Fibroblast of lung (primary cell): ENCODE data around the gene DDN. TPM values are rescaled to one million over a fixed set of nuclear protein-coding genes. Genes with fewer than 3 reads are reported as not detected.

ENCODE experiments used
- DNase-seq, 2 donors: peaks; one replicate each; pipeline versions ENCODE4 v3.0.0 to v3.0.0-alpha.2; 2010; ENCODE audit warnings: low read depth in 2 of 2
- H2AFZ ChIP-seq: 2 replicates; pipeline ENCODE4 v1.5.1; 2012; ENCODE audit warnings: low read length, control low read depth, inconsistent platforms
- H3K27ac ChIP-seq: 2 replicates; pipeline ENCODE4 v1.5.1; 2011; ENCODE audit warnings: low read length, control low read depth; ENCODE audit not compliant: insufficient read depth
- H3K27me3 ChIP-seq: 2 replicates; pipeline ENCODE4 v1.5.1; 2011; ENCODE audit warnings: mild to moderate bottlenecking, low read length; ENCODE audit not compliant: control insufficient read depth, insufficient read depth
- H3K36me3 ChIP-seq: 2 replicates; pipeline ENCODE4 v1.5.1; 2011; ENCODE audit warnings: low read length; ENCODE audit not compliant: control insufficient read depth, insufficient read depth
- H3K4me1 ChIP-seq: 2 replicates; pipeline ENCODE4 v1.5.1; 2011; ENCODE audit warnings: low read length; ENCODE audit not compliant: control insufficient read depth, insufficient read depth; ENCODE audit errors: extremely low read depth
- H3K4me2 ChIP-seq: 2 replicates; pipeline ENCODE4 v1.5.1; 2011; ENCODE audit warnings: low read length, control low read depth; ENCODE audit not compliant: insufficient read depth; ENCODE audit errors: extremely low read depth
- H3K4me3 ChIP-seq, 4 experiments: fragments of 200-600 bp in 1 of 4; sonication (generic) in 1 of 4; replicated peaks in 1 of 4; 2 replicates each; pipeline ENCODE4 v1.5.1; 2011 to 2016; ENCODE audit warnings: low read length in 4 of 4, low read depth in 3 of 4, mild to moderate bottlenecking in 3 of 4, control low read depth in 2 of 4, inconsistent platforms in 1 of 4, mixed read lengths in 1 of 4; ENCODE audit not compliant: insufficient read depth in 1 of 4; ENCODE audit errors: control extremely low read depth in 1 of 4
- H3K79me2 ChIP-seq: 2 replicates; pipeline ENCODE4 v1.5.1; 2012; ENCODE audit warnings: mild to moderate bottlenecking, low read length, inconsistent platforms; ENCODE audit not compliant: control insufficient read depth, insufficient read depth
- H3K9ac ChIP-seq: 2 replicates; pipeline ENCODE4 v1.5.1; 2011; ENCODE audit warnings: mild to moderate bottlenecking, low read length, control low read depth; ENCODE audit not compliant: insufficient read depth
- H3K9me3 ChIP-seq: 2 replicates; pipeline ENCODE4 v1.5.1; 2012; ENCODE audit warnings: low read depth, low read length; ENCODE audit not compliant: control insufficient read depth, insufficient read depth
- H4K20me1 ChIP-seq: 2 replicates; pipeline ENCODE4 v1.5.1; 2011; ENCODE audit warnings: low read length; ENCODE audit not compliant: control insufficient read depth, insufficient read depth; ENCODE audit errors: extremely low read depth
- CTCF ChIP-seq, 2 donors: IDR thresholded peaks in 1 of 2; conservative IDR thresholded peaks in 1 of 2; 1 replicate in 1 of 2; 2 replicates in 1 of 2; pipeline ENCODE4 v1.5.1; 2011 to 2012; ENCODE audit warnings: low read length in 2 of 2, control low read depth in 1 of 2, inconsistent platforms in 1 of 2, low read depth in 1 of 2, mild to moderate bottlenecking in 1 of 2
- EZH2 ChIP-seq: IDR thresholded peaks from 2 replicates; pipeline ENCODE4 v1.5.1; 2012; ENCODE audit warnings: low read length, control low read depth, mild to moderate bottlenecking; ENCODE audit errors: missing control alignments
- polyA plus RNA-seq, 2 donors: library from polyadenylated mRNA; depleted of rRNA in 1 of 2; stranded (reverse) in 1 of 2; unstranded in 1 of 2; fragments of >200 nt; gene quantifications; 2 replicates each; pipeline ENCODE4 v1.2.1, GENCODE V29; 2011 to 2012; ENCODE audit warnings: missing spikeins in 1 of 2
- total RNA-seq: library from RNA; depleted of rRNA; stranded (reverse); fragments of >200 nt; gene quantifications from 2 replicates; pipeline ENCODE4 v1.2.1, GENCODE V29; 2014

DDN gene
- total and polyA plus RNA-seq, 2 donors (not counting 1 experiment from before 2014, with no cell fraction given) = under 0.01 to 0.09 TPM

- DNase-seq = no peak
- Histone ChIP-seq H3K27ac (no peak overlapping the region), H3K4me3 (peak overlapping the region in 3 of 4 experiments; percentile 93 to 95 (median 94)), H3K36me3 (no peaks in the 10 kb centered on the region), H2AFZ (peak overlapping the region; percentile 90), H3K9ac (no peak overlapping the region), H3K79me2 (peaks cover 38% of the 10 kb centered on the region), H4K20me1 (no peaks in the 10 kb centered on the region), H3K9me3 (no peaks in the 10 kb centered on the region), H3K4me1 (peaks cover 9% of the 10 kb centered on the region), H3K27me3 (no peaks in the 10 kb centered on the region), H3K4me2 (peak overlapping the region; percentile 96)
- TF ChIP-seq EZH2 (no peak), CTCF (conservative IDR thresholded peaks at IDR 0.05 in 1 of 2, IDR thresholded peaks at IDR 0.05 in 1 of 2; ENCODE audit: low read depth in 1 of 2, low read length in 2 of 2) (no peak)
Observed at GRCh38 chr12:48958049-48958388, 41.2 kb downstream of the DDN start.

GRCh38 chr12:48957141-48958048 is 41.8 kb downstream of the DDN start, which contains the start of gene ARF3:
TSS of gene ARF3 (minus strand) at chr12:48957487. CDS start at chr12:48941095, 16,392 bp downstream.
- peaks cover 9% of the 10 kb centered on the region for H3K4me1 ChIP-seq
- peak within 1 kb of the TSS; percentile 90 for H2AFZ ChIP-seq
- peak within 1 kb of the TSS; percentile 93 to 95 (median 94) for H3K4me3 ChIP-seq
- peak; percentile 88 to 90 for DNase-seq
- H3K4me2 ChIP-seq = peak within 1 kb of the TSS; percentile 96
- peak within 1 kb of the TSS; percentile 91 for H3K9ac ChIP-seq
- TF ChIP-seq CTCF (conservative IDR thresholded peaks at IDR 0.05 in 1 of 2, IDR thresholded peaks at IDR 0.05 in 1 of 2; ENCODE audit: low read depth in 1 of 2, low read length in 2 of 2) (no peak), EZH2 (no peak)
- H3K9me3 ChIP-seq = no peaks in the 10 kb centered on the region
- no peaks in the 10 kb centered on the region for H4K20me1 ChIP-seq
- no peaks in the 10 kb centered on the region for H3K27me3 ChIP-seq
- peaks cover 2% of the 10 kb centered on the region for H3K36me3 ChIP-seq
- peaks cover 43% of the 10 kb centered on the region for H3K79me2 ChIP-seq
- H3K27ac ChIP-seq = peak within 1 kb of the TSS; percentile 83

- Histone ChIP-seq H3K27me3 (no peaks in the 10 kb centered on the region), H3K27ac (peak overlapping the region; percentile 83), H3K79me2 (peaks cover 46% of the 10 kb centered on the region), H3K9ac (peak overlapping the region; percentile 91), H3K9me3 (no peaks in the 10 kb centered on the region), H2AFZ (peak overlapping the region; percentile 50), H4K20me1 (no peaks in the 10 kb centered on the region), H3K4me3 (peak overlapping the region; percentile 93 to 95 (median 94)), H3K4me2 (peak overlapping the region; percentile 96), H3K36me3 (peaks cover 2% of the 10 kb centered on the region), H3K4me1 (peaks cover 8% of the 10 kb centered on the region)
- TF ChIP-seq EZH2 = no peak
- no peak for TF ChIP-seq CTCF (conservative IDR thresholded peaks at IDR 0.05 in 1 of 2, IDR thresholded peaks at IDR 0.05 in 1 of 2; ENCODE audit: low read depth in 1 of 2, low read length in 2 of 2)
- DNase-seq = peak; percentile 97 to 99
Observed at GRCh38 chr12:48956279-48957140, 42.7 kb downstream of the DDN start.
